ENCODE results near the gene DOK1.

Gene DOK1

DNA sequence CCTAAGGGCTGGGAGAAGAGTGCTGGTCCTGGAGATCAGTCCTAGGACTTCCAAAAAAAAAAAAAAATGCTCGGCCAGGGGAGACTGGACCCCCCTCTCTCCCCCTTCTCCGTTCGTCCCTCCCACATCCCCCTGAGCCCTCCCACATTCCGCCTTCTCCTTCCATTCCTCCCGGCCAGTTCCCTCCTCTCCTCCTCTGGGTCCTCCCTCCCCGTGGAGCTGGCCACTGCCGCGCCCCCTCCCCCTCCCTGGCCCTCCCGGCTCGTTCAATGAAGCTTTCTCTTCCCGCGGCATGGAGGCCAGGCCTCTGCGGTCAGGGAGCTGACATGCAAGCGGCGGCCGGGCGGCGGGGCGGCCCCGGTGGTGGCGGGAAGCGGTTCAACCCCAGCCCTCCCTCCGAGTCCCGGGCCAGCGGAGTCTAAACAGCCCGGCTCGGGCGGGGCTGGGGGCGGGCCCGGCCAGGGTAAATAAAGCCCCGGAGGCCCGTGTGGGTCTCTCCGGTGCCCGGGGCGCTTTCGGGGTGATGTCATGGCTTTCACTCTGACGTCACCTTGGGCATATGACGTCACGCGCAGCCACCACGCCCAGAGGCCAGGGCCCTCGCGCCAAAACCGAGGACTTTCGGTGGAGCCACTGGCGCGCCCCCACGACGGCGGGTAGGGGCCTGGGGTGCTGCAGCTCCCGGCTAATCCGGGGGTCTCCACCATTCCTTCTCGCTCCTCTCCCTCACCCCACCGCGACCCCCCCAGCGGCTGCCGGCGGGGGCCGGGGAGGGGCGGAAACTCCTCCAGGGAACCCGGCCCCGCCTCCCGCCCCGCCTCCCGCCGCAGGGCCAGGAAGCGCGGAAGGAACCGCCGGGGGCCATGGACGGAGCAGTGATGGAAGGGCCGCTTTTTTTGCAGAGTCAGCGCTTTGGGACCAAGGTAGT lies at the start of gene DOK1, which contains the start of gene LOXL3:
TSS of gene DOK1 (plus strand) at position 829 of the 928 bp plus-strand sequence. CDS start at position 864, 35 bp downstream.
TSS of gene LOXL3 (minus strand) at position 51 of the 928 bp plus-strand sequence. CDS start 1,308 bp downstream, outside the sequence.
- DNase-seq: peak; percentile 88

GRCh38 chr2:74505448-74506246 lies 48.9 kb upstream of the DOK1 start:
- no peak for DNase-seq

- DNase-seq: peak; percentile 99
Measured at GRCh38 chr2:74507145-74507925, 47.2 kb upstream of the DOK1 start, which contains the start of gene PCGF1. TSS of gene PCGF1 (minus strand) at chr2:74507695. CDS start at chr2:74507668, 27 bp downstream.

- DNase-seq: no peak
Measured at GRCh38 chr2:74507926-74508520, 46.5 kb upstream of the DOK1 start.

- no peak for DNase-seq
Measured at GRCh38 chr2:74510272-74510671, 44.2 kb upstream of the DOK1 start.

- no peak for DNase-seq
Measured at GRCh38 chr2:74511104-74511989, 43.2 kb upstream of the DOK1 start.

DNA sequence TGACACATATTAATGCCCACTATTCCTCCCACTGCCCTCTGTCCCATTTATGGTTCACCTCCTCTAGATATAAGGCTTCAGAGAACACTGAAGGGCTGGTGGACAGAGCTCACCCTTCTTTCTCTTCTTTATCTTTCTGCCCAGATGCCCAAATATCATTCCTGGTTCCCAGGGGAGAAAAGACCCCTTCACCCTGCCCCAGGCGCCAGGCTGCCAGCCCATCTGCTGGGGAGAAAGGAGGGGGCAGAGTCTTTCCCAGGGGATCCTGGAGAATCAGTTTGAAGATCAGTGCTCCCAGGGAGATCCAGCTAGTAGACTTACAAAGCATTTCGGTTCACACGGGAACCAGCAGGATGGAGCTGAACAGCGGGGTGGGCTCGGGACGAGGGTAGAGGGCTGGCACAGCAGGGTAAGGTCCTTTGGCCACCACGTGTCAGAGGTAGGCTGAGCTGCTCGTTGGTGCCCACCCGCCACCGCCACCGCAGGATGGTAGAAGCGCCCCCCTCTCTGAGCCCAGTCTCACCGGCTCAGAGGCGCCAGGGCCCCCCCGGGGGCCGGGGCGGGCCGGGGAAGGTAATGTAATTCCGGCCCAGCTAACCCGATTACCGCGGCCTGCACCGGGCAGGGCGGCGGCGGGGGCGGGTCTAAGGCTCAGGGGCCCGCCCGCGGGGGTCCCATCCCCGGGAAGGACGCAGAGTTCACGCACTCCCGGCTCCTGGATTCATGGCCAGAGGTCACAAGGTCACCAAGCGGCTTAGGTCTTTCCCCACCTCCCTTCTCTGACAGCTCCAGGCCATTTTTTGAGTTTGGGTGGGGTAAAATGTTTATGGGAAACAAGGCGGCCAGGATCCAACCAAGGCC lies 41.5 kb upstream of the DOK1 start:
- no peak for DNase-seq

- peak; percentile 24 for DNase-seq
Measured at GRCh38 chr2:74513605-74514367, 40.7 kb upstream of the DOK1 start.

DNA sequence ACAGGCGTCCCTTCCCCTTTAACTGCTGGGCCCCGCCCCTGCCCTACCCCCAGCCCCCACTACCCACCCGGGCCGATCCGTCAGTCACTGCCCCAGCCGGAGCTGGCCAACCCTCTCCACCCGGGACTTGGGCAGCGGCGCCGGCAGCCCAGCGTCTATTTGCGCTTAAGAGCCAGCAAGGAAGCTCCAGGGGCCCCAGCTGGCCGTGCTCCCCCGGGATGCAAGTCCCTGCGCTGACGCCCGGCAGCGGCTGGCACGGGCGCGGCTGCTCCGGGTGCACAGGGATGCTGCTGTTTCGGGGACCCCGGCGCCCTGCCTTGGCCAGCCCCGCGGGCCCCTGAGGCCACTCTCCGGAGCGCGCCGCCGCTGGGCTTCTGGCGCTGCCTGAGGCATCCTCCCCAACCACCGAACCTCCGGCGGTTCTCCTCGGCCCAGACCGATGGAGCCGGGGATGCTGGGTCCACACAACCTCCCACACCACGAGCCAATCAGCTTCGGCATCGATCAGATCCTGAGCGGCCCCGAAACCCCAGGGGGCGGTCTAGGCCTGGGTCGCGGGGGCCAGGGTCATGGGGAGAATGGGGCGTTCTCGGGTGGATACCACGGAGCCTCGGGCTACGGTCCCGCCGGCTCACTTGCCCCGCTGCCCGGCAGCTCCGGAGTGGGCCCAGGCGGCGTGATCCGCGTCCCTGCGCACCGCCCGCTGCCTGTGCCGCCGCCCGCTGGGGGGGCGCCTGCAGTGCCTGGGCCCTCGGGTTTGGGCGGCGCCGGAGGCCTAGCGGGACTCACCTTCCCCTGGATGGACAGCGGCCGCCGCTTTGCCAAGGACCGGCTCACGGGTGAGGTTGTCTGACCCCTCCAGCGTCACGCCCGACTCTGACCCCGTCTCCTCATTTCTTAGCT lies 39.9 kb upstream of the DOK1 start, which contains the start of gene TLX2:
TSS of gene TLX2 (plus strand) at position 83 of the 903 bp plus-strand sequence. CDS start at position 440, 357 bp downstream.
- no peak for DNase-seq

DNA sequence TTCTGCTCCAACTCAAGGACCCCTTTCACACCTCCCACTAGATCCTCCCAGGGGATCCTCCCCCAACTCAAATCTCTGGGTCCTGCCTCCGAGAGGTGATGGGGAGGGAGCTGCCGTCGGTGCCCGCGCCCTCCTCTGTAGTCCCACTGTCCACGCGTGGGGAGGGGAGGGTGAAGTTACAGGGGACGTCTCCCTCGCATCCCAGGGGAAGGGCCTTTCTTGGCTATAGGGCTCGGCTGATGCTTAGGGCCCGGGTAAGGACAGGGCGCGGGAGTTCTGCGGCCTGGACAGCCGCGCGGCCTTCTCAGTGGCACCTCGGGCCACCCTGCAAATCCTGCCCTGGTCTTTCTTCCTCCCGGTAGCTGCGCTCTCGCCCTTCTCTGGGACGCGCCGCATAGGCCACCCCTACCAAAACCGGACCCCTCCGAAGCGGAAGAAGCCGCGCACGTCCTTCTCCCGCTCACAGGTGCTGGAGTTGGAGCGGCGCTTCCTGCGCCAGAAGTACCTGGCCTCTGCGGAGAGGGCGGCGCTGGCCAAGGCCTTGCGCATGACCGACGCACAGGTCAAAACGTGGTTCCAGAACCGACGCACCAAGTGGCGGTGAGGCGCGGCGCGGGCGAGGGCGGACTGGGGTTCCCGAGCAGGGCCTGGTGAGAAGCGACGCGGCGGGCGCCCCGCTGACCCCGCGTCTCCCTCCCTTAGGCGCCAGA lies 39.1 kb upstream of the DOK1 start:
- DNase-seq: no peak

GRCh38 chr2:74515981-74516633 lies 38.4 kb upstream of the DOK1 start:
- DNase-seq: peak; percentile 79

DNA sequence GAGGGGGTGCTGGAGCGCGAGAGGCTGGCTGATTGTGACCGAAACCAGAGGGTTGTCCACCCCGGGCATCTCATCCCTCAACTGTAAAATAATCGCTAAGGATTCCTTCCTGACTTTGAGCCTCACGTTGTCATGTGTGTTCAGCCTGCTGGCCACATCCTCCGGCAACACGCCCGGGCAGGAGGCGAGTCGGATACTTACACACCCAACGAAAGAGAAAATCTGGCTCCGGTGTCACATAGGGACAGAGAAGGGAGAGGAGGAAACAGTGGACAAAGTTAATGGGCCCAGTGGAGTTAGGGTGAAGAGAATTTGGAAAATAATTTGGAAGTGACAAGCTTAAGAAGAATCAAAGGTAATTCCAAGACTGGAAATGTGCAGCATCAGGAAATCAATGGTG lies 37.9 kb upstream of the DOK1 start:
- DNase-seq: no peak

DNA sequence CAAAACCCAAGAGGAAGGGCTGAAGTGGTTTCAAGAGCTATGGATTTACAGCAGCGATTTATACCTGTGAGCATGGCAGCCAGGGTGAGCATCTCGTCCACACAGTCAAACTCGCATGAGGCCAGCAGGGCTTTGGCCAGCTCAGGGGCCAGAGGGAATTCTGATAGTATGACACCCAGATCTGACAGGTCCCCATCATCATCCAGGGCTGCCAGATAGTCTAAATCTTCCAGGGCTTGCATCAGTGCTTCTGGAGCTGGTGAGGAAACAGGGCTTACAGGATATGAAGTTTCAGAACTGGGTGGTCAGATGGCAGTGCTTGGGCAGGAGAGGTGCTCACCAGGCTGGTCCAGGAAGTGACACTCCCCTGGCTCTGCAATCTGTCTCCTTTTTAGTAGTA lies 32.0 kb upstream of the DOK1 start:
- DNase-seq: no peak

DNA sequence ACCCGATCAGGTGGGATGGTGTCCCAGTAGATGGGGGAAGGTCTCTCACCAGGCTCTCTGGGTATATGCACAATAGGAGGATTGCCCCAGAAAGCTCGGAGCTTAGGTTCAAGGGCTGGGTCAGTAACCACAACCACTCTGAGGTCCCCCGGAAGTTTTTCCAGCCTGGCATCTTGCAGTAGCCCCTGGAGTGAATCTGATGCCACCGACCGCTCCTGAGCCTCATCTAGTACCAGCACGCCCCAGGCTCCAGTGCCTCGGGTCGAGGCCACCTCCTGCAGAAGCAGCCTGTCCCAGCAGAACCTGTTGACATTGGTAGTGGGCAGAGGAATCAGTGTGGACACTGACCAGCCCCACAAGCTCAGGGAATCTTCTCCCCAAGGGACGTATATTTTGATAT lies 30.5 kb upstream of the DOK1 start:
- no peak for DNase-seq

GRCh38 chr2:74524955-74525716 lies 29.4 kb upstream of the DOK1 start:
- no peak for DNase-seq
